Gastrocnemius medialis (tissue), 4 donors: ENCODE measurements around the gene RRP9. TPM values are rescaled to one million over a fixed set of nuclear protein-coding genes. Genes with fewer than 3 reads are reported as not detected.

ENCODE experiments used
- ATAC-seq, 2 donors: fragments of 150-250 bp; one replicate each; pipeline ENCODE4 v1.9.1; 2016
- DNase-seq, 2 donors: peaks; one replicate each; pipeline ENCODE4 v3.0.0-alpha.2; 2019
- H3K27ac ChIP-seq, 4 donors: fragments of 200-600 bp; sonication (generic); 1 replicate in 1 of 4; 2 replicates in 3 of 4; pipeline ENCODE4 v1.5.1; 2016 to 2018; ENCODE audit warnings: mild to moderate bottlenecking in 2 of 4, moderate library complexity in 1 of 4
- H3K27me3 ChIP-seq, 3 donors: fragments of 200-600 bp; sonication (generic) in 2 of 3; 1 replicate in 1 of 3; 2 replicates in 2 of 3; pipeline versions ENCODE4 v1.5.1 to v1.6.0; 2016 to 2019; ENCODE audit warnings: mild to moderate bottlenecking in 1 of 3, moderate library complexity in 1 of 3
- H3K36me3 ChIP-seq, 2 donors: fragments of 200-600 bp; sonication (generic) in 1 of 2; one replicate each; pipeline ENCODE4 v1.5.1; 2017 to 2018
- H3K4me1 ChIP-seq, 2 donors: fragments of 200-600 bp; sonication (generic) in 1 of 2; one replicate each; pipeline ENCODE4 v1.5.1; 2016 to 2017; ENCODE audit warnings: mild to moderate bottlenecking in 2 of 2
- H3K4me3 ChIP-seq, 4 donors: fragments of 200-600 bp; sonication (generic) in 3 of 4; 1 replicate in 1 of 4; 2 replicates in 3 of 4; pipeline ENCODE4 v1.5.1; 2016 to 2019; ENCODE audit warnings: mild to moderate bottlenecking in 2 of 4
- H3K9me3 ChIP-seq, 3 donors: fragments of 200-600 bp; sonication (generic) in 2 of 3; 1 replicate in 1 of 3; 2 replicates in 2 of 3; pipeline ENCODE4 v1.5.1; 2016 to 2019
- CTCF ChIP-seq, 5 experiments: fragments of 450-650 bp in 3 of 5; fragments of 200-600 bp in 2 of 5; sonication (generic) in 2 of 5; IDR thresholded peaks in 4 of 5; conservative IDR thresholded peaks in 1 of 5; 1 replicate in 4 of 5; 2 replicates in 1 of 5; pipeline ENCODE4 v1.5.1; 2016 to 2019; ENCODE audit warnings: antibody characterized with exemption in 5 of 5, mild to moderate bottlenecking in 3 of 5, moderate library complexity in 3 of 5
- POLR2A ChIP-seq, 2 donors: fragments of 450-650 bp; IDR thresholded peaks; one replicate each; pipeline ENCODE4 v1.6.1; 2017; ENCODE audit warnings: antibody characterized with exemption in 2 of 2, mild to moderate bottlenecking in 2 of 2, moderate library complexity in 2 of 2
- in situ Hi-C, 4 donors: fragments of 200-750 bp; cut with MboI; loops; one replicate each; pipeline versions ENCODE4 v1.15.0 to v1.8.0; 2017; ENCODE audit warnings: low sequenced_read_pairs in 4 of 4
- intact Hi-C: fragments of 100-400 bp; cut with DNase I; formaldehyde crosslinking; loops from one replicate; pipeline ENCODE4 v1.15.1; 2023; ENCODE audit warnings: low total_unique reads
- total RNA-seq, 4 donors: library from RNA; depleted of rRNA; stranded (reverse); fragments of >200 nt; gene quantifications; one replicate each; pipeline versions ENCODE4 v1.1.0 to v1.2.3, GENCODE V29; 2016

Gene RRP9
- total RNA-seq, 4 donors from 2014 or later: 19.2 to 25.9 (median 24.9) TPM

DNA sequence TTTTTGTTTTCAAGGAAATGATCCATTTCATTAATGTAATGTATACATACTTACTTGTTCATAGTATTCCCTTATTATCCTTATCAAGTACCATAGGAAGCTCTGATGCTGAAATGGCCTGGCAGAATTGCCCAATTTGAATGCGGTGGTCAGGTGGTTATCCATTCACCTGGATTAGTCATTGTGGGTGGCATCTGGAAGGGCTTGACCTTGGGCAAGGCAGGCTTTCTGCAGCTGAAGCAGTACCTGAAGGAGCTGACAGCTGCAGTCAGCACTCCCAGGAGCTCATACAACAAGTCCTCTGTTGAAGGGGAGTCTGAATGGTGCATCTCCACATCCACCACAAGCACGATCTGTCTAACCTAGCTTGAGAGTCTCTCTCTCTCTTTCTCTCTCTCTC, 54.1 kb downstream of the RRP9 start:
- H3K27me3 ChIP-seq: no peaks in the 10 kb centered on the region
- H3K4me1 ChIP-seq: no peaks in the 10 kb centered on the region
- ATAC-seq: no peak
- no peak overlapping the region for H3K27ac ChIP-seq
- intact Hi-C loops: no loop called here
- H3K9me3 ChIP-seq: no peaks in the 10 kb centered on the region
- TF ChIP-seq POLR2A (IDR thresholded peaks at IDR 0.05) (no peak), CTCF (IDR thresholded peaks at IDR 0.05 in 4 of 5, conservative IDR thresholded peaks at IDR 0.05 in 1 of 5) (no peak)
- H3K36me3 ChIP-seq: no peaks in the 10 kb centered on the region
- in situ Hi-C loops: no loop called here
- no peak for DNase-seq
- no peak overlapping the region for H3K4me3 ChIP-seq

DNA sequence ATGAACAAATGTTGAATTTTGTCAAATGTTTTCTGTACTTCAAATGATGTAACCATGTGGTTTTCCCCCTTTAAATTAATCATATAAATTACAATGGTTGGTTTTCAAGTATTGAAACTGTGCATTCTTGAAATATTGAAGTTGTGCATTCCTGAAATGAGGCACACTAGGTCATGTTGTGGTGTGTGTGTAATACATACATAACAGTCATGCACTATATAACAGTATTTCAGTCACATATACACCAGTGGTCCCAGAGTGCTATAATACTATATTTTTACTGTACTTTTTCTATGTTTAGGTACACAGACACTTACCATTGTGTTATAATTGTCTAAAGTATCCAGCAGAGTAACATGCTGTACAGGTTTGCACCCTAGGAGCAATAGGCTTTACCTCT, 55.3 kb downstream of the RRP9 start:
- no peak for ATAC-seq
- H3K4me3 ChIP-seq: no peak overlapping the region
- no peaks in the 10 kb centered on the region for H3K4me1 ChIP-seq
- H3K9me3 ChIP-seq: no peaks in the 10 kb centered on the region
- no peaks in the 10 kb centered on the region for H3K27me3 ChIP-seq
- intact Hi-C loops: no loop called here
- in situ Hi-C loops: no loop called here
- TF ChIP-seq CTCF (IDR thresholded peaks at IDR 0.05 in 4 of 5, conservative IDR thresholded peaks at IDR 0.05 in 1 of 5): no peak
- no peak for TF ChIP-seq POLR2A (IDR thresholded peaks at IDR 0.05)
- DNase-seq: no peak
- H3K27ac ChIP-seq: no peak overlapping the region
- H3K36me3 ChIP-seq: no peaks in the 10 kb centered on the region

Other genes with a start within 250 kb of the RRP9 start
- gene GRM2, start 234.8 kb downstream of the RRP9 start, total RNA-seq: under 1 TPM in 2 of 4 donors, not detected in 2; 0.18 to 0.20 TPM
- gene IQCF6, start 162.7 kb downstream of the RRP9 start, total RNA-seq: not detected
- gene IQCF2, start 80.3 kb downstream of the RRP9 start, total RNA-seq: not detected
- not detected for gene IQCF5, start 66.3 kb downstream of the RRP9 start, total RNA-seq
- not detected for gene IQCF1, start 38.6 kb downstream of the RRP9 start, total RNA-seq
- 10 to 100 TPM; 10.9 to 19.0 (median 11.4) TPM for gene PARP3, start 459 bp upstream of the RRP9 start, total RNA-seq
- 1 to 10 TPM in 1 of 4 donors, under 1 TPM in 3; 0.18 to 2.5 (median 0.37) TPM for gene GPR62, start 13.5 kb upstream of the RRP9 start, total RNA-seq
- 100 to 1,000 TPM; 184 to 320 (median 199) TPM for gene PCBP4, start 25.6 kb upstream of the RRP9 start, total RNA-seq
- 10 to 100 TPM; 11.2 to 21.0 (median 17.2) TPM for gene ABHD14B, start 32.1 kb upstream of the RRP9 start, total RNA-seq
- 10 to 100 TPM in 3 of 4 donors, 1 to 10 TPM in 1; 8.7 to 37.9 (median 29.9) TPM for gene ABHD14A, start 33.2 kb upstream of the RRP9 start, total RNA-seq
- 10 to 100 TPM; 33.5 to 79.3 (median 43.2) TPM for gene ACY1, start 41.6 kb upstream of the RRP9 start, total RNA-seq
- 1,000 to 10,000 TPM; 1,885 to 2,483 (median 2,154) TPM for gene RPL29, start 54.0 kb upstream of the RRP9 start, total RNA-seq
- 10 to 100 TPM; 14.0 to 39.7 (median 26.3) TPM for gene DUSP7, start 114.7 kb upstream of the RRP9 start, total RNA-seq
- 1 to 10 TPM in 1 of 4 donors, under 1 TPM in 3; 0.51 to 3.2 (median 0.81) TPM for gene POC1A, start 212.5 kb upstream of the RRP9 start, total RNA-seq